ENCODE data around the gene MYH9. TPM values are rescaled to one million over a fixed set of nuclear protein-coding genes. Genes with fewer than 3 reads are reported as not detected.

The MYH9 gene
- total RNA-seq, 4 donors from 2014 or later = 304 to 366 (median 322) TPM

- peak overlapping the region; percentile 99 to 100 (median 100) for H3K27ac ChIP-seq
- peak; percentile 25 for ATAC-seq
- WGBS, 2 donors (ENCODE audit: low coverage in 1 of 2) = 18 to 35% methylated on average over 6 of the region's 6 CpGs
- H3K4me3 ChIP-seq = no peak overlapping the region
- TF ChIP-seq POLR2A (IDR thresholded peaks at IDR 0.05) (no peak), POLR2AphosphoS5 (IDR thresholded peaks at IDR 0.05) (peak; percentile 45)
- no peaks in the 10 kb centered on the region for H3K27me3 ChIP-seq
- H3K4me1 ChIP-seq = peaks cover 32 to 100% (median 81%) of the 10 kb centered on the region in 3 donors
- H3K36me3 ChIP-seq = peaks cover 3 to 86% of the 10 kb centered on the region in 2 donors
- H3K9me3 ChIP-seq = no peaks in the 10 kb centered on the region
Measured at GRCh38 chr22:36339171-36340065, 48.3 kb downstream of the MYH9 start.

DNA sequence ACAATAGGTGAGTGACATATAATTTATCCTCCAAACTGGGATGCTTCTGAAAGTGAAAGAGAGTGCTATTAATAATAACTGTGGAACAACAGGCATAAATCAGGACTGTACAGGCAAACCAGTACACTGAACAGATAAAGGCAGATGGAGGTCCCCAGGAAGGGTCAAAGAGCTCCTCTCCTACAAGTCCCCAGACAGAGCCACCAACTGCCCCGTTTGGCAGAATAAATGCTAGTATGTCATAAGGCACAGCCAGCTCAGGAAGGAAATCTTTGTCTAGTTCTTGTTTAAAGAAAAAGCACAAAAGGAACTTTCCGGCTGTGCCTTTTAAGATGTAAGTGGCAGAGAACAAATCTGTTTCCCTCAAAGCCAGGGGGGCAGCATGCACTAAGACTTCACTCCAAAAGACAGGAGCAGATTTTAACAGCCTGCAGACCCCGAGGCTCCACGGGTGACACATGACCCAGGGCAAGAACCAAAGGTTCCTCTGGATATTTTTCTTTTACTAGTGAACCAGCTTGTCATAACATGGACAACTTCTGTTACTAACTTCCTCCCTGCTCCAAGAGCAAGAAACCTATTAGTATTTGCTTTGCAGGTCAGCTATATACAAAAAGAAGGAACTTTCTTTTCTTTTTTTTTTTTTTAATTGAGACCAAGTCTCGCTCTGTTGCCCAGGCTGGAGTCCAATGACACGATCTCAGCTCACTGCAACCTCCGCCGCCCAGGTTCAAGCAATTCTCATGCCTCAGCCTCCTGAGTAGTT is 50.2 kb downstream of the MYH9 start:
- peaks cover 41 to 100% (median 81%) of the 10 kb centered on the region in 3 donors for H3K4me1 ChIP-seq

DNA sequence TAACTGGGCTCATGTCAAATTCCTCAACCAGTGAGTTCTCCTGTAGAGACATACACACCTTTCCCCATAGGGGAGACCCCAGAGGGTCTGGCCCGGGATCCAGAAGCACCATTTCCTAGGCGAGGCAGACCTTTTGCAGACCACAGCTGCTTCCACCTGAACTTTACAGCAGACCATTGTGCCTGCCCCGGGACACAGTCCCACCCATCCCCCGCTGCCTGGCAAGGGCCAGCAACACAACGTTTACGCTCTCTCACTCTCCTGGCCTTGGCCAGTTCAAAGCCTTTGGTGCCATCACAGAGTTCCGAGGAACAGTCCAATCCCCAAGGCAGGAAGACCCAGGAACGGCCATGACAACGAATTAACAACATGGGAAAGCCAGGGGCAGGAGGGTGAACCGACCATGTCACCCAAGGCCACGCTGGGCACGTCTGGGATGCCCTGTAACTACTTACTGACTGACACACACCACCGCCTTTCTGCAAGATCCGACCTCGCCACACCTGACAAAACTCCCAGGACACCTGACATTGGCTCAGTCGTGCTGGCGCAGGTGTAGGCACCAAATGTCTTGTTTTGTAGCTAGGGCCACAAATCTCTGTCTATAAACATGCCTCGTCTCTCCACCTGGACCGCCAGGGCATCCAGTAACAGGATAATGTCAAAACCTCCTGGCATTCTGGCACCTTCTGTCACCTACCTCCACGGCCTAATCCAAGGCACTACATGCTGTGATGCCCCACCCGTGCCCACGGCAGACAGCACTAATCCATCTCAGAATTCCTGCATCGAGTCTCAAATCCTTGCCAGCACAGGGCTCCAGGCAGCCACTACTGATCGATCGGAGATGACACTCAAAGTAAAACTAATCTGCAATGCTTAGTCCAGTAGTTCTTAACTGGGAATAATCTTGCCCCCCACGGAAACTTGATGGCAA is 51.3 kb downstream of the MYH9 start:
- H3K36me3 ChIP-seq = peaks cover 3 to 70% of the 10 kb centered on the region in 2 donors
- WGBS, 2 donors (ENCODE audit: low coverage in 1 of 2) = 50 to 79% methylated on average over 2 to 12 of the region's 26 CpGs
- H3K27ac ChIP-seq = peak overlapping the region; percentile 99 to 100 (median 100)

More for the DNA sequence above, 50.2 kb downstream of the MYH9 start:
- H3K36me3 ChIP-seq = peaks cover 3 to 80% of the 10 kb centered on the region in 2 donors
- no peak overlapping the region for H3K4me3 ChIP-seq
- H3K27ac ChIP-seq = peak overlapping the region; percentile 99 to 100 (median 100)
- no peak for TF ChIP-seq POLR2A (IDR thresholded peaks at IDR 0.05)
- no peak for TF ChIP-seq CTCF (IDR thresholded peaks at IDR 0.05)
- no peak for TF ChIP-seq POLR2AphosphoS5 (IDR thresholded peaks at IDR 0.05)
- TF ChIP-seq EP300 (IDR thresholded peaks at IDR 0.05) = no peak
- WGBS, 2 donors (ENCODE audit: low coverage in 1 of 2) = 10 to 36% methylated on average over 4 to 8 of the region's 8 CpGs
- ATAC-seq = no peak
- no peaks in the 10 kb centered on the region for H3K9me3 ChIP-seq
- no peaks in the 10 kb centered on the region for H3K27me3 ChIP-seq

GRCh38 chr22:36335621-36336020 is 52.1 kb downstream of the MYH9 start:
- ATAC-seq = no peak
- Histone ChIP-seq H3K4me1 (peaks cover 52 to 100% (median 94%) of the 10 kb centered on the region in 3 donors), H3K27ac (peak overlapping the region; percentile 99 to 100 (median 100)), H3K27me3 (no peaks in the 10 kb centered on the region), H3K9me3 (no peaks in the 10 kb centered on the region), H3K4me3 (no peak overlapping the region), H3K36me3 (peaks cover 0 to 61% of the 10 kb centered on the region in 2 donors)
- WGBS, 2 donors (ENCODE audit: low coverage in 1 of 2) = 24% methylated on average over 7 of the region's 9 CpGs; no CpG with 5 or more reads in 1 of the 2 donors
- TF ChIP-seq CTCF (IDR thresholded peaks at IDR 0.05) = no peak
- TF ChIP-seq POLR2AphosphoS5 (IDR thresholded peaks at IDR 0.05) = no peak
- no peak for TF ChIP-seq POLR2A (IDR thresholded peaks at IDR 0.05)
- no peak for TF ChIP-seq EP300 (IDR thresholded peaks at IDR 0.05)

More for the DNA sequence above, 51.3 kb downstream of the MYH9 start:
- peaks cover 48 to 100% (median 91%) of the 10 kb centered on the region in 3 donors for H3K4me1 ChIP-seq
- no peak overlapping the region for H3K4me3 ChIP-seq
- no peak for ATAC-seq
- H3K27me3 ChIP-seq = no peaks in the 10 kb centered on the region
- H3K9me3 ChIP-seq = no peaks in the 10 kb centered on the region
- TF ChIP-seq POLR2AphosphoS5 (IDR thresholded peaks at IDR 0.05) = peak; percentile 9
- TF ChIP-seq EP300 (IDR thresholded peaks at IDR 0.05) = no peak
- TF ChIP-seq CTCF (IDR thresholded peaks at IDR 0.05) = no peak
- TF ChIP-seq POLR2A (IDR thresholded peaks at IDR 0.05) = no peak
